GM19395 (cell line): ENCODE results near the gene HENMT1.

Experiments
- ATAC-seq: cut with Tn5 transposase; IDR thresholded peaks from one replicate; pipeline ENCODE4 v1.9.1; 2021; ENCODE audit warnings: mild to moderate bottlenecking, moderate library complexity; ENCODE audit not compliant: unreplicated experiment

Gene HENMT1

GRCh38 chr1:108634521-108634920, 26.4 kb downstream of the HENMT1 start:
- ATAC-seq: no peak

DNA sequence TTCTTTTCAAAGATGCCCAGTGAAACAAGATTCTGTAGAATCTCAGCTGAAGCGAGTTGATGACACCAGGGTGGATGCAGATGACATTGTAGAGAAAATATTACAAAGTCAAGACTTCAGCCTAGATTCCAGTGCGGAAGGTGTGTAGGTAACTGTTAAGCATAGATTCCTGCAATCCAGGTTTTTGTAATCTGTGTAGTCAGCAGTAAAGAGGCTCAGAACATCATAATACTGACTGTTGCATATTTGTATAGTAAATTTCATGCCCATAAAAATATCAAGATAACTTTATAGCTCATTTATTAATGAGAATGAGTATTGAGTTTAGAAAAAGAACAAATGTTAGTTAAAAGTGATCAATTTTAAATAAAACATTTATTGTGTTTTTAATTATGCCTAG, 32.2 kb downstream of the HENMT1 start:
- no peak for ATAC-seq

- no peak for ATAC-seq
Measured at GRCh38 chr1:108627951-108628350, 32.9 kb downstream of the HENMT1 start.

GRCh38 chr1:108627256-108627655, 33.6 kb downstream of the HENMT1 start:
- no peak for ATAC-seq

GRCh38 chr1:108624069-108624468, 36.8 kb downstream of the HENMT1 start:
- ATAC-seq: no peak

- no peak for ATAC-seq
Measured at GRCh38 chr1:108617724-108618056, 43.2 kb downstream of the HENMT1 start.

DNA sequence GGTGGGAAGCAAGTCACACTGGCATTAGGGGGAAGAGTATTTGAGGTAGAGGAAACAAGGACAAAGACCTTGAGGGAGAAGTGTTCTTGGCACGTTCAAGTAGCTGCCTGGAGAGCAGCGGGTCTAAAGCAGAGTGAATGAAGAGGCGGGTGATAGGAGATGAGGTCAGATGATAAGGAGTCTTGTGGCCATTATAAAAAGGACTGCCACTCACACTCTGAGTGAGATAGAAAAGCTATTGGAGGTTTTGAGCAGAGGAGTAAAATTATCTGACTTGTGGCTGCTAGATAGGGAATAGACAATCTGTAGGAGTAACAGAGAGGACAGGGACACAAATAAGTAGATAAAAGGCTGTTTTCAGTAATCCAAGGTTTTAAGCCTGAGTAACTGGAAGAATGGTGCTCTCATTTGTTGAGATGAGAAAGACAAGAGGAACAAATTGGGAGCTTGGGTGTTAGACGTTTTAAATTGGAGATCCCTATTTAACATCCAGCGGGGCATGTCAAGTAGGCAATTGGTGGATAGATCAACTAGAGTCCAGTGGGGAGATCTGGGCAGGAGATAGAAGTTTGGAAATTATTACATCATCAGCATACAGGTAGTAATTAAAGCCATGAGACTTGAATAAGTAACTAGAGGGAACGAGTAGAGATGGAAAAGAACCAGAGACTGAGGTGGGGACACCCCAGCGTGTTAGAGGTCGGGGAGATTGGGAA, 43.7 kb downstream of the HENMT1 start:
- ATAC-seq: no peak

DNA sequence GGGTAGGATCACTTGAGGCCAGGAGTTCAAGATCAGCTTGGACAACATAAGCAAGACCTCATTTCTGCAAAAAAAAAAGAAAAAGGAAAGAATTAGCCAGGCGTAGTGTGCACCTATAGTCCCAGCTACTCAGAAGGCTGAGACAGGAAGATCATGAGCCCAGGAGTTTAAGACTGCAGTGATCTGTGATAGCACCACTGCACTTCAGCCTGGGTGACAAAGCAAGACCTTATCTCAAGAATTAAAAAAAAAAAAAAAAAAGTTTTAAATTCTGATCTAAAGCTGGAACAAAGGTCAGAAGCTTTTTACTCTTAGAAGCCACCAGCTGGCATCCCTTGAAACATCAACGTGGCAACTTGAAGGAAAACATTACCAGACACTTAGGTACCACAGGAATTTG, 45.3 kb downstream of the HENMT1 start:
- no peak for ATAC-seq

DNA sequence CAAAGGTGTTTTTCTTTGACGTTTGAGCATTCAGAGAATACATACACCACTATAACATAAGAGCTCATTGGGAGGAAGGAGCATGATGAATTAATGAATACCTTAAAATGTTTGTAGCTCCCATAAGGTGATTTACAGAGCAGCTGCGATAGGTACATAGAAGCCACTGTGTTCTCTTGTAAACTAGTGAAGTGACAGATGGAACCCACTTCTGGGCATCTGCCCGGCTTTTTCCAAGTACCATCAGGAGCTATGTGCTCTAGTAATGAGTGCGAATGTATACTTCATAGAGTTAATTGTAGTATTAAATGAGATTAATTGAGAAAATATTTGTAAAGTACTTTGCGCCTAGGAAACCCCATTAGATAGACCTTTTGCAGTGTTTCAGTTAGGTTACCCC, 48.4 kb downstream of the HENMT1 start:
- ATAC-seq: no peak

DNA sequence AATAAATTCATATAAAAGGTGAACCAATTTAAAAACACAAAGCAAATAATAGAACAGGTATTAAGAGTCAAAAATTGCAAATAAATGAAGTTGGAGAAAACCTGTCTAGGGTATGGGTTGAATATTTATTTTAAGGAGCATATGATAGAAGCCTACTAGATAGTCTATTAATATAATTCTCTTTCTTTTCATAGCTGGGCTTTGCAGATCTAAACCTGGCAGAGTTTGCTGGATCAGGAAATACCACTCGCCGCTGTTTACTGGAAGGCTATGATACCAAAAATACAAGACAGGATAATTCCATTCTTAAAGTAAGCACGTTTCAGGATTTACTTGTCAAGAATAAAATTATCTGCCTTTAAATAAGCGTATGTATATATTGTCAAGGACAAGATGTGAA, 48.9 kb downstream of the HENMT1 start:
- no peak for ATAC-seq

GRCh38 chr1:108610073-108610472, 50.8 kb downstream of the HENMT1 start:
- ATAC-seq: no peak

- ATAC-seq: no peak
Measured at GRCh38 chr1:108609483-108610049, 51.3 kb downstream of the HENMT1 start.

DNA sequence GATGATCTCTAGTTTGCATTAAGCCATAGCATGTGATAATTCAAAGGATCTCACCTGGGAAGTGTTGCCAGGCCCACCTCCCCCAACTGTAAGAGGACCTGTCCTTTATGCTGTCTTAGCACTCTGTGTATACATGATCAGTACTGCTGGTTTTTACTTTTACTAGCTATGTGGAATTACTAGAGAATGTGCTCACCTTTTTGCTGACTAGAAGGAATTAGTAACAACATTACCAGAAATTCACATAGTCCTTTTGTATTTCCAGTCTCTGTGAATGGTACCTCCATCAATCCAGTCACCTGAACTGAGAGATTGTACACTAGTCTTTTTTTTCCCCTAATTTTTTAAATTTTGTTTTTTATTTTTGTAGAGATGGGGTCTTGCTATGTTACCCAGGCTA, 54.4 kb downstream of the HENMT1 start:
- ATAC-seq: no peak

- ATAC-seq: no peak
Measured at GRCh38 chr1:108605633-108606032, 55.3 kb downstream of the HENMT1 start.

- ATAC-seq: no peak
Measured at GRCh38 chr1:108601708-108602410, 59.0 kb downstream of the HENMT1 start.

DNA sequence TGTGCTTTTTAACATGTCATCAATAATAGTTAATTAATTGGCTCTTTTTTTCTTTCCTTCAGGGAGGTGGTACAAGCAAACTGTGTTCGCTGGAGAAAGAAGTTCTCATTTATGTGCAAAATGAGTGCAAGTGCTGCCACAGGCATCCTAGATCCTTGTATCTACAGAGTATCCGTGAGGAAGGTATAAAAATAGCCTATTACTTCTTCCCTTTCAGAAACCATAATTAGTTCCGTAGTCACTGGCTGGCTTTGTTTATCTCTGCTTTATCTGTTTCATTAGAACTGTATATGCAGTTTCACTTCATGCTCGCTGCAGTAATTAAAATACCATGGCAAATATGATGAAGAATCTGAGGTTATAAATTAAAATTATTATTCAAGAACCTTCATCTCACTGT, 60.4 kb downstream of the HENMT1 start:
- no peak for ATAC-seq

GRCh38 chr1:108598340-108598739, 62.6 kb downstream of the HENMT1 start:
- no peak for ATAC-seq
